Endothelial cell of umbilical vein (primary cell): ENCODE data around the gene ASGR1. TPM values are rescaled to one million over a fixed set of nuclear protein-coding genes. Genes with fewer than 3 reads are reported as not detected.

ENCODE experiments used
- BruUV-seq: library from RNA; stranded (reverse); fragments of 400-500 nt; replicated peaks from 2 replicates; lab custom pipeline; 2021; lab: Mats Ljungman, UMichigan
- CTCF ChIA-PET: fragments of 300-600, 350-600 bp; sonication (Branson Sonifier 250); formaldehyde crosslinking; loops from one replicate; lab custom pipeline; 2021; ENCODE audit warnings: antibody characterized with exemption, inconsistent platforms; lab: Charles Lee
- POLR2A ChIA-PET: fragments of 300-600, 350-600 bp; sonication (Branson Sonifier 250); formaldehyde crosslinking; loops from one replicate; lab custom pipeline; 2021; ENCODE audit warnings: antibody characterized with exemption, inconsistent platforms; lab: Charles Lee
- DNase-seq: peaks from one replicate; pipeline ENCODE4 v3.0.0-alpha.2; 2011; ENCODE audit warnings: low read depth, low spot score
- FAIRE-seq: peaks from 2 replicates; lab custom pipeline; 2011; peaks lifted over from hg19 to GRCh38; lab: Jason Lieb, UNC
- H2AFZ ChIP-seq: 2 replicates; pipeline ENCODE4 v1.6.0; 2012; ENCODE audit warnings: low read depth, low read length, control low read depth, inconsistent platforms
- H3K27ac ChIP-seq: 2 replicates; pipeline ENCODE4 v1.5.1; 2011; ENCODE audit warnings: low read depth, mild to moderate bottlenecking, control low read depth, low read length, moderate library complexity; ENCODE audit not compliant: insufficient read depth
- H3K27me3 ChIP-seq, 2 experiments: 2 replicates each; pipeline versions ENCODE4 v1.6.0 to v1.6.1; 2011; ENCODE audit warnings: low read length in 2 of 2, mixed read lengths in 1 of 2; ENCODE audit not compliant: control insufficient read depth in 2 of 2, insufficient read depth in 2 of 2
- H3K36me3 ChIP-seq, 2 experiments: 2 replicates in 1 of 2; 3 replicates in 1 of 2; pipeline ENCODE4 v1.5.1; 2011; ENCODE audit warnings: low read length in 2 of 2, mild to moderate bottlenecking in 1 of 2, moderate library complexity in 1 of 2; ENCODE audit not compliant: control insufficient read depth in 2 of 2, insufficient read depth in 2 of 2; ENCODE audit errors: extremely low read depth in 1 of 2
- H3K4me1 ChIP-seq: 3 replicates; pipeline ENCODE4 v1.5.1; 2011; ENCODE audit warnings: mild to moderate bottlenecking, low read length; ENCODE audit not compliant: control insufficient read depth, insufficient read depth; ENCODE audit errors: extremely low read depth
- H3K4me2 ChIP-seq: 2 replicates; pipeline ENCODE4 v1.6.1; 2011; ENCODE audit warnings: low read length, control low read depth, mixed read lengths; ENCODE audit not compliant: insufficient read depth
- H3K4me3 ChIP-seq, 3 experiments: fragments of 200-600 bp in 1 of 3; sonication (generic), shearing (Covaris generic) in 1 of 3; replicated peaks in 1 of 3; 2 replicates each; pipeline ENCODE4 v1.5.1; 2011 to 2016; ENCODE audit warnings: control low read depth in 3 of 3, low read length in 3 of 3, mild to moderate bottlenecking in 2 of 3, inconsistent platforms in 1 of 3, low read depth in 1 of 3, moderate library complexity in 1 of 3; ENCODE audit not compliant: insufficient read depth in 1 of 3
- H3K79me2 ChIP-seq: 2 replicates; pipeline ENCODE4 v1.6.0; 2012; ENCODE audit warnings: low read length, inconsistent platforms; ENCODE audit not compliant: control insufficient read depth, insufficient read depth
- H3K9ac ChIP-seq: replicated peaks from 2 replicates; pipeline ENCODE3; 2011; ENCODE audit warnings: low read length, control low read depth; ENCODE audit not compliant: insufficient read depth; ENCODE audit errors: extremely low read depth
- H3K9me1 ChIP-seq: replicated peaks from 3 replicates; pipeline ENCODE4 v1.6.0; 2011; ENCODE audit warnings: mild to moderate bottlenecking, low read length; ENCODE audit not compliant: control insufficient read depth, insufficient read depth; ENCODE audit errors: extremely low read depth
- H3K9me3 ChIP-seq: replicated peaks from 2 replicates; pipeline ENCODE4 v1.5.1; 2012; ENCODE audit warnings: low read length, inconsistent platforms; ENCODE audit not compliant: control insufficient read depth, insufficient read depth
- H4K20me1 ChIP-seq: replicated peaks from 2 replicates; pipeline ENCODE3; 2011; ENCODE audit warnings: mild to moderate bottlenecking, low read length; ENCODE audit not compliant: control insufficient read depth, insufficient read depth; ENCODE audit errors: extremely low read depth
- CTCF ChIP-seq, 2 donors: IDR thresholded peaks; 1 replicate in 1 of 2; 2 replicates in 1 of 2; pipeline ENCODE4 v1.5.1; 2011; ENCODE audit warnings: low read length in 2 of 2, mild to moderate bottlenecking in 2 of 2, moderate library complexity in 2 of 2, control low read depth in 1 of 2, inconsistent platforms in 1 of 2, low read depth in 1 of 2; ENCODE audit not compliant: insufficient read depth in 1 of 2; ENCODE audit errors: extremely low read depth in 1 of 2
- EZH2 ChIP-seq: IDR thresholded peaks from 2 replicates; pipeline ENCODE4 v1.6.1; 2012; ENCODE audit warnings: borderline replicate concordance, low read depth, mild to moderate bottlenecking, moderate library complexity, low read length, inconsistent platforms; ENCODE audit not compliant: severe bottlenecking
- FOS ChIP-seq: IDR thresholded peaks from 2 replicates; pipeline ENCODE4 v1.6.1; 2011; ENCODE audit warnings: mild to moderate bottlenecking, low read length, moderate library complexity, borderline replicate concordance; ENCODE audit not compliant: insufficient read depth
- POLR2A ChIP-seq: IDR thresholded peaks from 2 replicates; pipeline ENCODE4 v1.6.1; 2012; ENCODE audit warnings: low read depth, mild to moderate bottlenecking, control low read depth, low read length
- POLR2AphosphoS5 ChIP-seq: IDR thresholded peaks from 2 replicates; pipeline ENCODE4 v1.6.1; 2012; ENCODE audit warnings: low read depth, mild to moderate bottlenecking, control low read depth, low read length, moderate library complexity; ENCODE audit not compliant: insufficient read depth
- dilution Hi-C: fragments of 300-500 bp; cut with MboI; formaldehyde crosslinking; loops from one replicate; pipeline ENCODE4 v1.15.0; 2019; ENCODE audit warnings: low sequenced_read_pairs; ENCODE audit not compliant: extremely low pct_ligation_motif_present
- intact Hi-C: fragments of 100-400 bp; cut with micrococcal nuclease; formaldehyde crosslinking; loops from one replicate; pipeline ENCODE4 v1.10.0; 2022
- polyA plus RNA-seq, 4 experiments: library from polyadenylated mRNA; depleted of rRNA in 3 of 4; stranded (reverse) in 3 of 4; unstranded in 1 of 4; fragments of >200 nt; gene quantifications; 2 replicates each; pipeline versions ENCODE4 v1.2.1 to v1.2.3, GENCODE V29; 2011 to 2012; ENCODE audit warnings: missing spikeins in 1 of 4
- total RNA-seq: library from RNA; stranded (reverse); gene quantifications from 2 replicates; pipeline ENCODE4 v1.2.3, GENCODE V29; 2021

The ASGR1 gene
- total and polyA plus RNA-seq, 2 donors (not counting 3 experiments of a cell fraction or from before 2014, with no cell fraction given) = 10.2 to 12.5 TPM

GRCh38 chr17:7221278-7222092 lies 42.3 kb upstream of the ASGR1 start:
- TF ChIP-seq CTCF (IDR thresholded peaks at IDR 0.05; ENCODE audit: extremely low read depth in 1 of 2, insufficient read depth in 1 of 2, low read depth in 1 of 2, low read length in 2 of 2) (no peak), EZH2 (no peak), FOS (no peak), POLR2A (peak; percentile 4), POLR2AphosphoS5 (peak; percentile 8)
- Histone ChIP-seq H3K36me3 (peaks cover 18 to 31% of the 10 kb centered on the region in 2 experiments), H3K9ac (no peak overlapping the region), H3K4me3 (no peak overlapping the region), H2AFZ (no peak overlapping the region), H3K9me3 (no peaks in the 10 kb centered on the region), H3K27me3 (no peaks in the 10 kb centered on the region), H3K9me1 (no peaks in the 10 kb centered on the region), H4K20me1 (no peaks in the 10 kb centered on the region), H3K4me1 (peaks cover 16% of the 10 kb centered on the region), H3K4me2 (no peak overlapping the region), H3K79me2 (peaks cover 7% of the 10 kb centered on the region), H3K27ac (no peak overlapping the region)
- POLR2A ChIA-PET = interaction anchor here (1.3 kb wide), 1 partner anchor 176 kb away, joined by 3 read pairs; no protein-coding TSS in a partner anchor
- DNase-seq (no peak), FAIRE-seq (no peak)
- dilution Hi-C loops = no loop called here
- CTCF ChIA-PET = interaction anchor here (0.7 to 4.5 kb wide), 18 partner anchors 12 to 176 kb away, joined by 3 to 94 read pairs (median 4); partner anchors contain the start of genes DVL2, GABARAP, GPS2 and PHF23
- intact Hi-C loops = loop anchor here (1.0 to 2.0 kb wide), 3 partner anchors 13 to 75 kb away; partner anchors contain the start of gene DVL2
- BruUV-seq = no TSS peak
